Right atrium auricular region (tissue), 2 donors: ENCODE data around the gene KIF6. TPM values are rescaled to one million over a fixed set of nuclear protein-coding genes. Genes with fewer than 3 reads are reported as not detected.
A peak's percentile ranks its signal among the peaks of the same experiment; 100 is the strongest.
"Not testable (repeated sequence)": the region's sequence is repeated elsewhere in the genome, so short reads cannot be mapped to it uniquely, and the experiment has no call there.

Source experiments
- DNase-seq: peaks from one replicate; pipeline ENCODE4 v3.0.0-alpha.2; 2019; ENCODE audit warnings: low spot score
- H3K27ac ChIP-seq, 2 donors: fragments of 200-600 bp; sonication (generic); 1 replicate in 1 of 2; 2 replicates in 1 of 2; pipeline ENCODE4 v1.5.1; 2016 to 2019
- H3K27me3 ChIP-seq, 2 donors: fragments of 200-600 bp; sonication (generic); one replicate each; pipeline versions ENCODE4 v1.5.1 to v1.6.0; 2017 to 2019
- H3K36me3 ChIP-seq: fragments of 200-600 bp; sonication (generic); one replicate; pipeline ENCODE4 v1.5.1; 2016
- H3K4me1 ChIP-seq, 2 donors: fragments of 200-600 bp; sonication (generic); one replicate each; pipeline versions ENCODE4 v1.5.1 to v1.6.0; 2017 to 2019
- H3K4me3 ChIP-seq, 2 donors: fragments of 200-600 bp; sonication (generic); 1 replicate in 1 of 2; 2 replicates in 1 of 2; pipeline ENCODE4 v1.5.1; 2017 to 2019; ENCODE audit warnings: mild to moderate bottlenecking in 1 of 2, moderate library complexity in 1 of 2
- H3K9me3 ChIP-seq, 2 donors: fragments of 200-600 bp; sonication (generic); one replicate each; pipeline ENCODE4 v1.5.1; 2019
- total RNA-seq, 2 donors: library from RNA; depleted of rRNA; stranded (reverse); fragments of >200 nt; gene quantifications; one replicate each; pipeline ENCODE4 v1.1.0, GENCODE V29; 2016
- TF ChIP-seq, protein P1 (sequence below), 2 donors: fragments of 200-600 bp; sonication (generic); IDR thresholded peaks; one replicate each; pipeline ENCODE4 v1.5.1; 2019; ENCODE audit warnings: antibody characterized with exemption in 2 of 2

The KIF6 gene
- total RNA-seq, 2 donors from 2014 or later, result not detected

DNA sequence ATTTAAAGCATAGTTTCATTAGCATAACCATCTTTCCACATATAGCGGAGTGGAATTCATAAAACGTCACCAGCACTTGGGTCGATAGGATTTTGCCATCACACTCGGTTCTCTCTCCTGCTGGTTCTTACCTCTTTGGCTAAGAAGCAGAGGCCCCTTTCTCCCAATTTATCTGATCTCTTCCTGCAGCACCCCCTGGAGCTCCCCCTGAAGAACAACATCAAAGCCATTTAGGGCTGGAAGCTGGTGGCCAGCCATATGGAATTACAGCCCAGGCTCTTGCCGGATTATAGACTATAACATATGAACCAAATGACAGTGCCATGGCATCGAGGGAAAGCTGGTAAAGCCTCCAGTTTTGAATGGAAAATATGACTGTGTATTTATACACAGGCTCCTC lies 6.4 kb upstream of the KIF6 start:
- TF ChIP-seq, protein P1, sequence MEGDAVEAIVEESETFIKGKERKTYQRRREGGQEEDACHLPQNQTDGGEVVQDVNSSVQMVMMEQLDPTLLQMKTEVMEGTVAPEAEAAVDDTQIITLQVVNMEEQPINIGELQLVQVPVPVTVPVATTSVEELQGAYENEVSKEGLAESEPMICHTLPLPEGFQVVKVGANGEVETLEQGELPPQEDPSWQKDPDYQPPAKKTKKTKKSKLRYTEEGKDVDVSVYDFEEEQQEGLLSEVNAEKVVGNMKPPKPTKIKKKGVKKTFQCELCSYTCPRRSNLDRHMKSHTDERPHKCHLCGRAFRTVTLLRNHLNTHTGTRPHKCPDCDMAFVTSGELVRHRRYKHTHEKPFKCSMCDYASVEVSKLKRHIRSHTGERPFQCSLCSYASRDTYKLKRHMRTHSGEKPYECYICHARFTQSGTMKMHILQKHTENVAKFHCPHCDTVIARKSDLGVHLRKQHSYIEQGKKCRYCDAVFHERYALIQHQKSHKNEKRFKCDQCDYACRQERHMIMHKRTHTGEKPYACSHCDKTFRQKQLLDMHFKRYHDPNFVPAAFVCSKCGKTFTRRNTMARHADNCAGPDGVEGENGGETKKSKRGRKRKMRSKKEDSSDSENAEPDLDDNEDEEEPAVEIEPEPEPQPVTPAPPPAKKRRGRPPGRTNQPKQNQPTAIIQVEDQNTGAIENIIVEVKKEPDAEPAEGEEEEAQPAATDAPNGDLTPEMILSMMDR (IDR thresholded peaks at IDR 0.05), result no peak
- H3K36me3 ChIP-seq, result no peaks in the 10 kb centered on the region
- H3K4me3 ChIP-seq, result no peak overlapping the region
- no peaks in the 10 kb centered on the region for H3K4me1 ChIP-seq
- DNase-seq, result no peak
- H3K27ac ChIP-seq, result no peak overlapping the region
- no peaks in the 10 kb centered on the region for H3K9me3 ChIP-seq
- H3K27me3 ChIP-seq, result no peaks in the 10 kb centered on the region

- TF ChIP-seq, protein P1 (IDR thresholded peaks at IDR 0.05), result no peak
- DNase-seq, result no peak
- H3K36me3 ChIP-seq, result no peaks in the 10 kb centered on the region
These were observed 4.7 kb upstream of the KIF6 start for GRCh38 chr6:39729945-39730344.

GRCh38 chr6:39725632-39725997 lies 407 bp upstream of the KIF6 start:
- Histone ChIP-seq H3K4me1 (peaks cover 0 to 4% of the 10 kb centered on the region in 2 donors), H3K27me3 (no peaks in the 10 kb centered on the region), H3K36me3 (no peaks in the 10 kb centered on the region), H3K9me3 (no peaks in the 10 kb centered on the region), H3K4me3 (peak overlapping the region; percentile 71 to 83), H3K27ac (no peak overlapping the region)
- DNase-seq, result no peak
- TF ChIP-seq, protein P1 (IDR thresholded peaks at IDR 0.05), result peak in 1 of 2 donors; percentile 1

More at GRCh38 chr6:39729945-39730344, 4.7 kb upstream of the KIF6 start:
- no peaks in the 10 kb centered on the region for H3K27me3 ChIP-seq
- H3K4me3 ChIP-seq, result no peak overlapping the region
- H3K9me3 ChIP-seq, result no peaks in the 10 kb centered on the region
- H3K4me1 ChIP-seq, result peaks cover 0 to under 1% of the 10 kb centered on the region in 2 donors
- no peak overlapping the region for H3K27ac ChIP-seq

- H3K4me1 ChIP-seq, H3K36me3 ChIP-seq, H3K4me3 ChIP-seq, DNase-seq, H3K9me3 ChIP-seq, H3K27me3 ChIP-seq, H3K27ac ChIP-seq: not testable (repeated sequence)
These were observed 1.9 kb downstream of the KIF6 start for GRCh38 chr6:39723350-39723749.

DNA sequence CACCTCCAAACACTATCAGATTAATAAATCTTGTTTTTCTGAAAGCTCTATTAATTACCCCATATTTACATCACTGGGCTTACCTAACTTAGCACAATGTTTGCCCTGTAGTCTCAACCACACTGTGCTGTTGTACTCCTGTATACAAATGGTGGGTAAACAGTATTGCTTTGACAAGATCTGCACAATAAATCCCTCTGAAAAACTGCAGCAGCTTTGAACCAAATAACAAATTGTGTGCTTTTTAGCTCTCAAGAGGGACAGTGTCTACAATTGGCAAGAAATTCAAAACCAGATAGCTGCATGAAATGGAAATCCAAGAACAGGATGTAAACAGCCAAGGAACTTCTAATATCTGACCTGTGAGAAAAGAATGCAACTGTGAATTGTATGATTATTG lies 10.4 kb downstream of the KIF6 start:
- H3K27ac ChIP-seq, result no peak overlapping the region
- H3K27me3 ChIP-seq, result no peaks in the 10 kb centered on the region
- TF ChIP-seq, protein P1 (IDR thresholded peaks at IDR 0.05), result no peak
- no peaks in the 10 kb centered on the region for H3K9me3 ChIP-seq
- no peak for DNase-seq
- no peaks in the 10 kb centered on the region for H3K36me3 ChIP-seq
- H3K4me1 ChIP-seq, result no peaks in the 10 kb centered on the region
- H3K4me3 ChIP-seq, result no peak overlapping the region

- Histone ChIP-seq H3K27me3 (no peaks in the 10 kb centered on the region), H3K27ac (no peak overlapping the region), H3K4me1 (no peaks in the 10 kb centered on the region), H3K4me3 (no peak overlapping the region), H3K9me3 (no peaks in the 10 kb centered on the region), H3K36me3 (no peaks in the 10 kb centered on the region)
- no peak for DNase-seq
- TF ChIP-seq, protein P1 (IDR thresholded peaks at IDR 0.05), result no peak
These were observed 17.1 kb downstream of the KIF6 start for GRCh38 chr6:39707962-39708683.
